ENCODE results near the gene FOXP4. TPM values are rescaled to one million over a fixed set of nuclear protein-coding genes. Genes with fewer than 3 reads are reported as not detected.

The FOXP4 gene
- total and polyA plus RNA-seq, 2 of the 13 experiments (the other 11 are each of a cell fraction or from before 2014, with no cell fraction given), result 11.0 to 12.4 TPM

DNA sequence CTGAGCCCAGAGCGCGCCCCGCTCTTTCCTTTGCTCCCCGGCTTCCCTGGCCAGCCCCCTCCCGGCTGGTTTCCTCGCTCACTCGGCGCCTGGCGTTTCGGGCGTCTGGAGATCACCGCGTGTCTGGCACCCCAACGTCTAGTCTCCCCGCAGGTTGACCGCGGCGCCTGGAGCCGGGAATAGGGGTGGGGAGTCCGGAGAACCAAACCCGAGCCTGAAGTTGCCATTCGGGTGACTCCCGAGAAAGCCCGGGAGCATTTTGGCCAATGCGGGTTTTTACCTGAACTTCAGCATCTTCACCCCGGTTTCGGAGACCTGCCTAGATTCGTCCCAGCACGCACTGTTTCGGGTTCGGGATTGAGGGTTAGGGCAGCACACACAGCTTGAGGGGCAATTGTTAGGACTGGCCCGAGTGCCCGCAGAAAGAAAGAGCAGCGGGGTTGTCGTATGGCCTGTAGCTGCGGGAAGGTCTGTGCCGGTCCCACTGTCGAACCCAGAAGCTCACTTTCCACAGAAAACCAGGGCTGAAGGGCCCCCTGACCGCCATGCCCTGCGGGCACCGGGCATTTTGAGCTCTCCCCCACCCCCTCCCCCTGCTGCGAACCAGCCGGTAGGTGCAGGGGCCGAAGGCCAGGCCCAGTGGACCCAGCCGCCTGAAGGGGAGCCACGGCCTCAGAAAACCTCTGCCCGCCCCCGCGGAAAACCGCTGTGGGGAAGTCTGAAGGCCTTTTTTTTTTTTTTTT, 2.1 kb downstream of the FOXP4 start (continued):
- peak; percentile 49 for TF ChIP-seq AGO1 (IDR thresholded peaks at IDR 0.05; ENCODE audit: low read depth, low read length, poor library complexity, severe bottlenecking)
- peak; percentile 63 for TF ChIP-seq HIVEP1 (CRISPR knock-in tag; IDR thresholded peaks at IDR 0.05)
- no peak for TF ChIP-seq ZNF235 (CRISPR knock-in tag; IDR thresholded peaks at IDR 0.05; ENCODE audit: borderline replicate concordance)
- TF ChIP-seq, protein P1, sequence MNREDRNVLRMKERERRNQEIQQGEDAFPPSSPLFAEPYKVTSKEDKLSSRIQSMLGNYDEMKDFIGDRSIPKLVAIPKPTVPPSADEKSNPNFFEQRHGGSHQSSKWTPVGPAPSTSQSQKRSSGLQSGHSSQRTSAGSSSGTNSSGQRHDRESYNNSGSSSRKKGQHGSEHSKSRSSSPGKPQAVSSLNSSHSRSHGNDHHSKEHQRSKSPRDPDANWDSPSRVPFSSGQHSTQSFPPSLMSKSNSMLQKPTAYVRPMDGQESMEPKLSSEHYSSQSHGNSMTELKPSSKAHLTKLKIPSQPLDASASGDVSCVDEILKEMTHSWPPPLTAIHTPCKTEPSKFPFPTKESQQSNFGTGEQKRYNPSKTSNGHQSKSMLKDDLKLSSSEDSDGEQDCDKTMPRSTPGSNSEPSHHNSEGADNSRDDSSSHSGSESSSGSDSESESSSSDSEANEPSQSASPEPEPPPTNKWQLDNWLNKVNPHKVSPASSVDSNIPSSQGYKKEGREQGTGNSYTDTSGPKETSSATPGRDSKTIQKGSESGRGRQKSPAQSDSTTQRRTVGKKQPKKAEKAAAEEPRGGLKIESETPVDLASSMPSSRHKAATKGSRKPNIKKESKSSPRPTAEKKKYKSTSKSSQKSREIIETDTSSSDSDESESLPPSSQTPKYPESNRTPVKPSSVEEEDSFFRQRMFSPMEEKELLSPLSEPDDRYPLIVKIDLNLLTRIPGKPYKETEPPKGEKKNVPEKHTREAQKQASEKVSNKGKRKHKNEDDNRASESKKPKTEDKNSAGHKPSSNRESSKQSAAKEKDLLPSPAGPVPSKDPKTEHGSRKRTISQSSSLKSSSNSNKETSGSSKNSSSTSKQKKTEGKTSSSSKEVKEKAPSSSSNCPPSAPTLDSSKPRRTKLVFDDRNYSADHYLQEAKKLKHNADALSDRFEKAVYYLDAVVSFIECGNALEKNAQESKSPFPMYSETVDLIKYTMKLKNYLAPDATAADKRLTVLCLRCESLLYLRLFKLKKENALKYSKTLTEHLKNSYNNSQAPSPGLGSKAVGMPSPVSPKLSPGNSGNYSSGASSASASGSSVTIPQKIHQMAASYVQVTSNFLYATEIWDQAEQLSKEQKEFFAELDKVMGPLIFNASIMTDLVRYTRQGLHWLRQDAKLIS (CRISPR knock-in tag; IDR thresholded peaks at IDR 0.05), result no peak
- TF ChIP-seq ZNF850 (CRISPR knock-in tag; conservative IDR thresholded peaks at IDR 0.05), result no peak
- TF ChIP-seq, protein P2, sequence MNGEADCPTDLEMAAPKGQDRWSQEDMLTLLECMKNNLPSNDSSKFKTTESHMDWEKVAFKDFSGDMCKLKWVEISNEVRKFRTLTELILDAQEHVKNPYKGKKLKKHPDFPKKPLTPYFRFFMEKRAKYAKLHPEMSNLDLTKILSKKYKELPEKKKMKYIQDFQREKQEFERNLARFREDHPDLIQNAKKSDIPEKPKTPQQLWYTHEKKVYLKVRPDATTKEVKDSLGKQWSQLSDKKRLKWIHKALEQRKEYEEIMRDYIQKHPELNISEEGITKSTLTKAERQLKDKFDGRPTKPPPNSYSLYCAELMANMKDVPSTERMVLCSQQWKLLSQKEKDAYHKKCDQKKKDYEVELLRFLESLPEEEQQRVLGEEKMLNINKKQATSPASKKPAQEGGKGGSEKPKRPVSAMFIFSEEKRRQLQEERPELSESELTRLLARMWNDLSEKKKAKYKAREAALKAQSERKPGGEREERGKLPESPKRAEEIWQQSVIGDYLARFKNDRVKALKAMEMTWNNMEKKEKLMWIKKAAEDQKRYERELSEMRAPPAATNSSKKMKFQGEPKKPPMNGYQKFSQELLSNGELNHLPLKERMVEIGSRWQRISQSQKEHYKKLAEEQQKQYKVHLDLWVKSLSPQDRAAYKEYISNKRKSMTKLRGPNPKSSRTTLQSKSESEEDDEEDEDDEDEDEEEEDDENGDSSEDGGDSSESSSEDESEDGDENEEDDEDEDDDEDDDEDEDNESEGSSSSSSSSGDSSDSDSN (CRISPR knock-in tag; IDR thresholded peaks at IDR 0.05), result peak; percentile 41; the same call in 1 of the 2 replicates
- peak; percentile 41; the same call in 1 of the 2 replicates for TF ChIP-seq ZNF605 (CRISPR knock-in tag; IDR thresholded peaks at IDR 0.05)
- TF ChIP-seq, protein P3, sequence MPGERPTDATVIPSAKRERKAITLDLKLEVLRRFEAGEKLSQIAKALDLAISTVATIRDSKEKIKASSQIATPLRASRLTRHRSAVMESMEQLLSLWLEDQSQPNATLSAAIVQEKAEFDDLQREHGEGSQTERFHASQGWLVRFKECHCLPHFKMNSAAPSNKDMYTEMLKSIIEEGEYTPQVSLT (CRISPR knock-in tag; IDR thresholded peaks at IDR 0.05; ENCODE audit: borderline replicate concordance, low read depth), result no peak
- TF ChIP-seq SNAPC2 (CRISPR knock-in tag; IDR thresholded peaks at IDR 0.05), result no peak
- no peak for TF ChIP-seq HDAC2 (CRISPR knock-in tag; IDR thresholded peaks at IDR 0.05)
- TF ChIP-seq, protein P4, sequence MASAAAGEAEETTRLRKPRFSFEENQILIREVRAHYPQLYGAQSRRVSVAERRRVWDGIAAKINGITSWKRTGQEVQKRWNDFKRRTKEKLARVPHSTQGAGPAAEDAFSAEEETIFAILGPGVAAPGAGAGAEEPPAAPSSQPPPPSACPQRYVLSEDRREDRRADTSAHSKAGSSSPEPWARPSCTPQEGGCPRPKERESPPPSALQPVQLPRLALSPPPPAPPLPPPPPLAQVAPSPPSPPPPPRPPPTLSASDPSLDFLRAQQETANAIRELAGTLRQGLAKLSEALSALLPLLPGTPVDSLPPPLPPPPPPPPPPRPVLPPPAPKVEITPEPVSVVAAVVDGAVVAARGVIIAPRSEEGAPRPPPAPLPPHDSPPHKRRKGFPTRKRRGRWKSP (CRISPR knock-in tag; IDR thresholded peaks at IDR 0.05), result 0 out of 2 replicates have a peak, but pooled peaks have one; percentile 20
- no peak for TF ChIP-seq ZNF709 (CRISPR knock-in tag; IDR thresholded peaks at IDR 0.05)
- peak; percentile 16; the same call in 1 of the 2 replicates for TF ChIP-seq SRY (CRISPR knock-in tag; IDR thresholded peaks at IDR 0.05)
- no peak for TF ChIP-seq ZNF83 (CRISPR knock-in tag; IDR thresholded peaks at IDR 0.05; ENCODE audit: borderline replicate concordance)
- peak; percentile 43; the same call in 1 of the 2 replicates for TF ChIP-seq NCOR1 (IDR thresholded peaks at IDR 0.05; ENCODE audit: borderline replicate concordance, low read length)
- no peak for TF ChIP-seq NR3C1 (CRISPR knock-in tag; IDR thresholded peaks at IDR 0.05)
- TF ChIP-seq, protein P5, sequence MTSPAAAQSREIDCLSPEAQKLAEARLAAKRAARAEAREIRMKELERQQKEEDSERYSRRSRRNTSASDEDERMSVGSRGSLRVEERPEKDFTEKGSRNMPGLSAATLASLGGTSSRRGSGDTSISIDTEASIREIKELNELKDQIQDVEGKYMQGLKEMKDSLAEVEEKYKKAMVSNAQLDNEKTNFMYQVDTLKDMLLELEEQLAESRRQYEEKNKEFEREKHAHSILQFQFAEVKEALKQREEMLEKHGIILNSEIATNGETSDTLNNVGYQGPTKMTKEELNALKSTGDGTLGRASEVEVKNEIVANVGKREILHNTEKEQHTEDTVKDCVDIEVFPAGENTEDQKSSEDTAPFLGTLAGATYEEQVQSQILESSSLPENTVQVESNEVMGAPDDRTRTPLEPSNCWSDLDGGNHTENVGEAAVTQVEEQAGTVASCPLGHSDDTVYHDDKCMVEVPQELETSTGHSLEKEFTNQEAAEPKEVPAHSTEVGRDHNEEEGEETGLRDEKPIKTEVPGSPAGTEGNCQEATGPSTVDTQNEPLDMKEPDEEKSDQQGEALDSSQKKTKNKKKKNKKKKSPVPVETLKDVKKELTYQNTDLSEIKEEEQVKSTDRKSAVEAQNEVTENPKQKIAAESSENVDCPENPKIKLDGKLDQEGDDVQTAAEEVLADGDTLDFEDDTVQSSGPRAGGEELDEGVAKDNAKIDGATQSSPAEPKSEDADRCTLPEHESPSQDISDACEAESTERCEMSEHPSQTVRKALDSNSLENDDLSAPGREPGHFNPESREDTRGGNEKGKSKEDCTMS (CRISPR knock-in tag; conservative IDR thresholded peaks at IDR 0.05), result no peak
- no peak for TF ChIP-seq NFYB (CRISPR knock-in tag; IDR thresholded peaks at IDR 0.05)
- TF ChIP-seq MXD4 (CRISPR knock-in tag; IDR thresholded peaks at IDR 0.05), result no peak

Data from HepG2 (cell line).